Lung microvascular endothelial cell (primary cell): ENCODE results near the gene SLCO3A1. TPM values are rescaled to one million over a fixed set of nuclear protein-coding genes. Genes with fewer than 3 reads are reported as not detected.
A peak's percentile ranks its signal among the peaks of the same experiment; 100 is the strongest.

ENCODE experiments used
- DNase-seq, 2 donors: peaks; one replicate each; pipeline versions ENCODE4 v3.0.0 to v3.0.0-alpha.2; 2010; ENCODE audit warnings: low read depth in 2 of 2
- total RNA-seq: library from RNA; depleted of rRNA; stranded (reverse); fragments of >200 nt; gene quantifications from 2 replicates; pipeline ENCODE4 v1.2.1, GENCODE V29; 2014

The SLCO3A1 gene
- 0.20 and 0.44 TPM in 2 replicates for total RNA-seq

- peak; percentile 6 to 43 for DNase-seq
These were observed at the start of gene SLCO3A1 for GRCh38 chr15:91853511-91853947. TSS of gene SLCO3A1 (plus strand) at chr15:91853708.

- DNase-seq, result no peak
These were observed 46.4 kb upstream of the SLCO3A1 start for GRCh38 chr15:91807122-91807521.

GRCh38 chr15:91813924-91814323 lies 39.6 kb upstream of the SLCO3A1 start:
- no peak for DNase-seq

GRCh38 chr15:91816942-91817341 lies 36.6 kb upstream of the SLCO3A1 start:
- DNase-seq, result no peak

GRCh38 chr15:91821458-91821857 lies 32.0 kb upstream of the SLCO3A1 start:
- no peak for DNase-seq

GRCh38 chr15:91824256-91824655 lies 29.3 kb upstream of the SLCO3A1 start:
- DNase-seq, result no peak

GRCh38 chr15:91826443-91826842 lies 27.1 kb upstream of the SLCO3A1 start:
- DNase-seq, result no peak

GRCh38 chr15:91833056-91833455 lies 20.5 kb upstream of the SLCO3A1 start:
- DNase-seq, result no peak

- no peak for DNase-seq
These were observed 13.6 kb upstream of the SLCO3A1 start for GRCh38 chr15:91839867-91840266.

GRCh38 chr15:91841861-91842260 lies 11.6 kb upstream of the SLCO3A1 start:
- DNase-seq, result no peak

- no peak for DNase-seq
These were observed 9.2 kb upstream of the SLCO3A1 start for GRCh38 chr15:91844341-91844740.

- no peak for DNase-seq
These were observed 8.6 kb upstream of the SLCO3A1 start for GRCh38 chr15:91844928-91845327.

GRCh38 chr15:91845720-91846119 lies 7.8 kb upstream of the SLCO3A1 start:
- no peak for DNase-seq

- DNase-seq, result no peak
These were observed 4.3 kb upstream of the SLCO3A1 start for GRCh38 chr15:91849180-91849579.

GRCh38 chr15:91849749-91850161 lies 3.8 kb upstream of the SLCO3A1 start:
- DNase-seq, result peak; percentile 10 to 40

GRCh38 chr15:91852741-91853510 lies 582 bp upstream of the SLCO3A1 start:
- peak; percentile 50 to 62 for DNase-seq

GRCh38 chr15:91853948-91854638 lies 585 bp downstream of the SLCO3A1 start:
- peak; percentile 6 to 19 for DNase-seq

GRCh38 chr15:91854639-91854990 lies 1.1 kb downstream of the SLCO3A1 start:
- DNase-seq, result no peak

GRCh38 chr15:91855241-91855640 lies 1.7 kb downstream of the SLCO3A1 start:
- no peak for DNase-seq

GRCh38 chr15:91855684-91856489 lies 2.4 kb downstream of the SLCO3A1 start:
- no peak for DNase-seq

- DNase-seq, result no peak
These were observed 3.7 kb downstream of the SLCO3A1 start for GRCh38 chr15:91857224-91857585.

GRCh38 chr15:91857772-91858171 lies 4.3 kb downstream of the SLCO3A1 start:
- DNase-seq, result no peak
